DMS114 treated with DMSO at 0.1 percent for 48 hours (cell line): ENCODE results near the gene HMGB4.

Experiments used
- DNase-seq: peaks from one replicate; lab custom pipeline; 2025; ENCODE audit not compliant: unreplicated experiment; lab: John Stamatoyannopoulos, UW

Gene HMGB4

GRCh38 chr1:33863779-33864178 lies at the start of gene HMGB4:
Gene HMGB4, plus strand, starts transcription at chr1:33864079. Its CDS starts 113 bp downstream, at chr1:33864192.
- DNase-seq, result no peak

DNA sequence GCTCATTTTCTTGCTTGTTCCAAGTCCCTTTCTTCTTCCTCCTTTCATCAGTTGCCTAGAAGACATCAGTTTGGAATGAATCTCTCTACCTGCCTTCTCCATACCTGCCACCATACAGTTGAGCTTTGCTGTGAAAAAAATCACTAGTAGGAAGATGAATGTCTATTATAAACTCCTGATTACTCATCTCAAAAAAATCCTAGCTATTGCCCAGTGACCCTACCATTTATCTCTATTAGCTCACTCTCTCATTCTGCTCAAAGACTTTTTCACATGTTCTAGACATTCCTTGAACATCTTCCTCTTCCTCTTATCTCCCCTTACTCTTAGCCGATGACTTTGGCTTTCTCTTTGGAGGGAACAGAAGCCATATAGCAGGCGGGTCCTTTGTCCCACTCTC lies 49.7 kb upstream of the HMGB4 start:
- DNase-seq, result no peak

GRCh38 chr1:33815061-33815460 lies 48.8 kb upstream of the HMGB4 start:
- no peak for DNase-seq

- DNase-seq, result no peak
Observed at GRCh38 chr1:33818071-33818470, 45.8 kb upstream of the HMGB4 start.

DNA sequence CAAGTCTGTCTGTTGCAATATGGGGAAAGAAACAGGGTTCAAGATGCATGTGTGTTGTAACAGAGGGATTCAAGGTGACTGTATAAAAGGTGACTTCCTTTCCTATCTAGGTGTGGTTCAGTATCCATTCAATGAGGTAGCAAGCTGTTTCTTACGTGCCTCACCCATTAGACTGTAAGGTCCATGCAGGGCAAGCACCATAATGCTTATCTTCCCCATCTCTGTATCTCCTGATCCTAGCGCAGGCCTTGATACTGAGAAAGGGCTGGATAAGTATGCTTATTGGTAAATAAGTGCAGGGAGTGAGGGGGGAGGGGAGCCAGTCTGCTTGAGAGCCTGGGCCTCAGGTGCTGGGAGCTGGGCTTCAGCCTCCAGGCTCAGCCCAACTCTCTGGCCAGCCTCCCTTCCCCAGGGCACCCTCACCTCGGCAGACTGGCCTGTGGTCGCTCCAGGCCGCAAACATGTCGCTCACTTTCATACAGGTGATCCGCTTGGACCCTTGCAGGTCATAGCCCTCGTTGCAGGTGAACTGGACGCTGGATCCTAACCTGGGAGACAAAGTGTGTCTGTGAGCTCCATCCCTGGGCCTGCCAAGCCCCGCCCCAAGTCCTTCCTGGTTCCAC lies 44.5 kb upstream of the HMGB4 start:
- DNase-seq, result no peak

- DNase-seq, result no peak
Observed at GRCh38 chr1:33819913-33820311, 44.0 kb upstream of the HMGB4 start.

DNA sequence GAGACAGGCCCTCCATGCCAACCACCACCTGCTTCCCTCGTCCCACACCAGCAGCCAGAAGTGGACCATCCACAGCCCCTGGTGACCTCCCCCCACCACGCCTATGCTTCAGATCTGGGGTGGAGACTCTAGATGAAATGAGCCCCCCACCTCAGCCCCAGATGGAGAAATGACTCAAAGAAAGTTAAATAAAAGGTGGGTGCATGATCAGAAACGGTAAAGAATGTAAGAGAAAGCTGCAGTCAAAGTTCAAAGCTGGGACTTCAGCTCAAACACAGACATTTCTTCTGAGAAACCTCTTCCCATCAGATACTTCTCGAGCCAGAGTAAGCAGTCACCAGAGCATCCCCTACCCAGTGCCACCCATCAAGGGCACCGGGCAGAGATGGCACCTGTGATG lies 43.1 kb upstream of the HMGB4 start:
- DNase-seq, result no peak

GRCh38 chr1:33821291-33821690 lies 42.6 kb upstream of the HMGB4 start:
- no peak for DNase-seq

GRCh38 chr1:33822396-33822795 lies 41.5 kb upstream of the HMGB4 start:
- DNase-seq, result no peak

- no peak for DNase-seq
Observed at GRCh38 chr1:33823401-33823800, 40.5 kb upstream of the HMGB4 start.

- no peak for DNase-seq
Observed at GRCh38 chr1:33823830-33824229, 40.0 kb upstream of the HMGB4 start.

- DNase-seq, result no peak
Observed at GRCh38 chr1:33824321-33824720, 39.6 kb upstream of the HMGB4 start.

DNA sequence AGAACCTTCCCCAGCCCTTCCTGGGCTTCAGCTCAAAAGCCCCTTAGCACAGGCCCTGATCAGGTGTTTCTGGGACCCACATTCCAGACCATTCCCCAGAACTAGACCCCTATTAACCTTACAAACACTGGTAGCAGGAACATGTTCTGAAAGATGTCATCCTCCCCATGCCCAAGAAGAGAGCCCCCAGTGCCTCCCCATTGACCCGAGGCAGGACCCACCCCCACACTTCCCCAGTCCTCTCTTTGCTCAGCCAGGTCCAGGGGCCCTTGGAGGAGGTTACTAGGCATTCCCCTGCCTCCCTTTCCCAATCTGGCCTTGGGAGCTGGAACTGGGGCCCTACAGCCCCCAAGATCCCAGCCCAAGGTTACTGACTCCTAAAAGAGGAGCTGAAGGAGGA lies 38.9 kb upstream of the HMGB4 start:
- DNase-seq, result no peak

- no peak for DNase-seq
Observed at GRCh38 chr1:33825506-33825905, 38.4 kb upstream of the HMGB4 start.

DNA sequence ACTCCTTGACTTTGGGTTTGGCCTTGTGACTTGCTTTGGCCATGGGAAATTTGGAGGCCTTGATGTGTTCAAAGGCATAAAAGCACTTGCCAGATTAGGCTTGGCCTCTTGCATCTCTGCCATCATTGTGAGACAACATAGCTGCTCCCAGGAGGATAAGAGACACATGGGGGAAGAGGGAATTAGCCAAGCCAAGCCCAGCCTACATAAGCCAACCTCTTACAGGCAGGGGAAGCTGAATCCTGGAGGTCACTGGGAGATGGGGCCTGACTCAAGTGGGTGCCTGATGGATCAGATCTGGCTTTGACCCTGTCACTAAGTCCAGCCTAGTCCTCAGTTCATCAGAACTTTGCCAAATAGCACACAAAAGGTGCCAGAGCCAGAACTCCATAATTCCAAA lies 37.6 kb upstream of the HMGB4 start:
- DNase-seq, result no peak

- no peak for DNase-seq
Observed at GRCh38 chr1:33826711-33827110, 37.2 kb upstream of the HMGB4 start.

GRCh38 chr1:33828059-33828458 lies 35.8 kb upstream of the HMGB4 start:
- DNase-seq, result no peak

GRCh38 chr1:33828654-33829053 lies 35.2 kb upstream of the HMGB4 start:
- no peak for DNase-seq

DNA sequence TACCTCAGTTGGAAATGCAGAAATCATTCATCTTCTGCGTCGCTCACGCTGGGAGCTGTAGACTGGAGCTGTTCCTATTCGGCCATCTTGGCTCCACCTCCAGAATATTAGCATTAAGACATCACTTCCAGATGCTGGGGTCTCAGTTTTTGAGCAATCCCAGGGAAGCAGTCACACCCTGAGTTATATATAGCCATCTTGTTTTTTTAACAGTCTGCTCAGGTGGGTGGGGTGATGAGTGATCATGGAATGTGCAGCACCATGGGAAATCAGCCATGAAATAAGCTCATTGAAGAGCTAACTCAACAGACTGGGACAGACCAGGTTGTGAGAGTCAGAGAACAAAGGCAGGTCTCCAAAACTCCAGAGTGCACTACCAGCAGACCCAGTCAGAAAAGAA lies 27.0 kb upstream of the HMGB4 start:
- no peak for DNase-seq

DNA sequence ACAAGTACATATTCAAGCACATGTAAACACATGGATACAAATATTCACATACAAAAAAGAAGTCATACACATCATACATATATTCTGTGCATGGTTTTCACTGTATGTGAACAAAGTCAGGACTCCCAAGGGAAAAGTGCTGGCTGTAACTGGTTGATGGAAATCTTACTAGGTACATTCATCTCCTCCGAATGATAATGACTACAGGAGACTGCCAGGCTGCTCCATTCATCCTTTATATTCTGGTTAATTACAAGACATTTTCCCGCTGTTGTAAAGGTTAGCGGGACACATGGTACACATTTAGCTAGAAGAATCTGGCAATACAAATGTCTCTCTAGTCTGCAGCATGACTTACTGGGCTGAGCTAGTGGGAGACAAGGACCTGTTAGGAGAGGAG lies 26.2 kb upstream of the HMGB4 start:
- DNase-seq, result no peak

DNA sequence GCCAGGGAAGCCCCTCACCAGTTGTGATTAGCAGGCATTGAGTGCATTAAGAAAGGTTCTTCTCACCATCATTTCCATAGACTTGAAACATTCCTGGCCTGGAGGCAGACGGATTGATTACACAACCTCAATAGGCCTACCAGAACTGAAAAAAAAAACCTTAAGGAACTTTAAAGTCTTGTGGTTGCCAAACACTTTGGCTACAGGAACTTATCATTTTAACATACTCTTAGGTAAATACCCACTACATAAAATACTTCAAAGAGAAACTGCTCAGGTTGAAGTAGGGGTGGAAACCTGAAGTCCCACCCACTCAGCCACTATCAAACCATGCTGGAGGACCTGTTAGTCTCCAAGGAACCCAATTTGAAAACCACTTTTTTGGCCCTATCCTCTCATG lies 22.4 kb upstream of the HMGB4 start:
- DNase-seq, result no peak

DNA sequence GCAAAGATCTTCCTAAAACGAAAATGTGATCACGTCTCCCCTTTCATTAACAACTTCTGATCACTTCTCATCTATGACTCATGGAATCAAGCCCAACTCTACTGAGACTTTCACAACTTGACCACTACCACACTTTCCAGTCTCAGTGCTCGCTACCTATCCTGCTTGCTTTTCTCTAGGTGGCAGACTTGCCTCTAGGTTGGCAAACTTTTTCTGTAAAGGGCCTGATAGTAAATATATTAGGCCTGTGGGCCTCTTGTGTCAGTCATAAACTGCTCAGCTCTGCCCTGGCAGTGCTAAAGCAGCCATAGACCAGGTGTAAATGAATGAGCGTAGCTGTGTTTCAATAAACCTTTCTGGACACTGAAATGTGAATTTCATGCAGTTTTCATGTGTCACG lies 21.5 kb upstream of the HMGB4 start:
- DNase-seq, result no peak

GRCh38 chr1:33844166-33844565 lies 19.7 kb upstream of the HMGB4 start:
- DNase-seq, result no peak

DNA sequence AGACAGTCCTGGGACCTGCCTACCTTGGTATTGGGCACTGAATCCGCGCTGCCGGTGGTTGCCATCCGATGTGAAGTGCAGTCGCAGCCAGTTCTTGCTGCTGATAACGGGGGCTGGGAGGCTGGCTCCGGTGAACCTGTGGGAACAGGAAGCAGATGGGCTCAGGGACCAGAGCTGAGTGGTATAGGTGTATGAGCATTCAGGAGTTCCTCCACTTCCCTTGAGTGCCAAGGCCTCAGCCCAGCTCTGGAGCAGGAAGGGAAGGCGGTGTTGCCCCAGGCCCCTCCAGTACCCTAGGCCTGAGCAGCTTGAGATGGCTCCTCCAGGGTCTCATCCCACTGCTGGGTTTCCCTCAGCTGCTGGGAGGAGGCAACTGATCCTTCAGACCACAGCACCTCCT lies 17.0 kb upstream of the HMGB4 start:
- no peak for DNase-seq
